ENCODE measurements around the gene HLA-DQB1. TPM values are rescaled to one million over a fixed set of nuclear protein-coding genes. Genes with fewer than 3 reads are reported as not detected.

Gene HLA-DQB1
- total and polyA plus RNA-seq, 2 of the 13 experiments (the other 11 are each of a cell fraction or from before 2014, with no cell fraction given) = not detected

GRCh38 chr6:32669893-32670292 lies 3.4 kb upstream of the HLA-DQB1 start:
- Histone ChIP-seq H3K36me3 (replicated peaks in 1 of 2; ENCODE audit: control insufficient read depth in 1 of 2, insufficient read depth in 2 of 2, low read length in 2 of 2) (no peaks in the 10 kb centered on the region), H4K20me1 (ENCODE audit: insufficient read depth, low read length) (no peaks in the 10 kb centered on the region), H3K27me3 (ENCODE audit: control insufficient read depth in 1 of 2, insufficient read depth in 2 of 2, low read length in 2 of 2) (peaks cover 1 to 10% of the 10 kb centered on the region in 2 experiments; a peak in 3 of 5 replicates), H3K9ac (ENCODE audit: insufficient read depth, low read depth, low read length) (no peak overlapping the region), H2AFZ (ENCODE audit: low read length) (no peak overlapping the region), H3K4me2 (ENCODE audit: low read depth, low read length) (no peak overlapping the region), H3K9me3 (ENCODE audit: low read length) (peaks cover 14% of the 10 kb centered on the region), H3K79me2 (ENCODE audit: insufficient read depth, low read length) (no peaks in the 10 kb centered on the region), H3K4me3 (replicated peaks in 1 of 3; ENCODE audit: insufficient read depth in 1 of 3, low read depth in 2 of 3, low read length in 3 of 3) (no peak overlapping the region), H3K4me1 (ENCODE audit: insufficient read depth, low read length) (no peaks in the 10 kb centered on the region), H3K27ac (ENCODE audit: extremely low read length, insufficient read depth, low read length) (no peak overlapping the region)
- in situ Hi-C loops (cut with HindIII; ENCODE audit: extremely low pct_ligation_motif_present, low pct_unique_long_range_greater_than_20kb) (no loop called here), intact Hi-C loops (cut with micrococcal nuclease; ENCODE audit: unreplicated experiment) (no loop called here)
- no peak for DNase-seq (ENCODE audit: low spot score)
- CTCF ChIA-PET (ENCODE audit: low intra/inter-chr PET ratio, low total read pairs) = no interaction called here
- no TSS peak for BruUV-seq (replicated peaks)
- POLR2A ChIA-PET = no interaction called here
- ATAC-seq = no peak
- no peak for FAIRE-seq
- peak; percentile 72 for TF ChIP-seq MAFF (IDR thresholded peaks at IDR 0.05; ENCODE audit: low read depth, low read length)
- TF ChIP-seq ZNF256 (CRISPR knock-in tag; conservative IDR thresholded peaks at IDR 0.05) = no peak
- no peak for TF ChIP-seq BCLAF1 (IDR thresholded peaks at IDR 0.05)
- TF ChIP-seq PRDM15 (CRISPR knock-in tag; IDR thresholded peaks at IDR 0.05) = no peak
- TF ChIP-seq, protein P1, sequence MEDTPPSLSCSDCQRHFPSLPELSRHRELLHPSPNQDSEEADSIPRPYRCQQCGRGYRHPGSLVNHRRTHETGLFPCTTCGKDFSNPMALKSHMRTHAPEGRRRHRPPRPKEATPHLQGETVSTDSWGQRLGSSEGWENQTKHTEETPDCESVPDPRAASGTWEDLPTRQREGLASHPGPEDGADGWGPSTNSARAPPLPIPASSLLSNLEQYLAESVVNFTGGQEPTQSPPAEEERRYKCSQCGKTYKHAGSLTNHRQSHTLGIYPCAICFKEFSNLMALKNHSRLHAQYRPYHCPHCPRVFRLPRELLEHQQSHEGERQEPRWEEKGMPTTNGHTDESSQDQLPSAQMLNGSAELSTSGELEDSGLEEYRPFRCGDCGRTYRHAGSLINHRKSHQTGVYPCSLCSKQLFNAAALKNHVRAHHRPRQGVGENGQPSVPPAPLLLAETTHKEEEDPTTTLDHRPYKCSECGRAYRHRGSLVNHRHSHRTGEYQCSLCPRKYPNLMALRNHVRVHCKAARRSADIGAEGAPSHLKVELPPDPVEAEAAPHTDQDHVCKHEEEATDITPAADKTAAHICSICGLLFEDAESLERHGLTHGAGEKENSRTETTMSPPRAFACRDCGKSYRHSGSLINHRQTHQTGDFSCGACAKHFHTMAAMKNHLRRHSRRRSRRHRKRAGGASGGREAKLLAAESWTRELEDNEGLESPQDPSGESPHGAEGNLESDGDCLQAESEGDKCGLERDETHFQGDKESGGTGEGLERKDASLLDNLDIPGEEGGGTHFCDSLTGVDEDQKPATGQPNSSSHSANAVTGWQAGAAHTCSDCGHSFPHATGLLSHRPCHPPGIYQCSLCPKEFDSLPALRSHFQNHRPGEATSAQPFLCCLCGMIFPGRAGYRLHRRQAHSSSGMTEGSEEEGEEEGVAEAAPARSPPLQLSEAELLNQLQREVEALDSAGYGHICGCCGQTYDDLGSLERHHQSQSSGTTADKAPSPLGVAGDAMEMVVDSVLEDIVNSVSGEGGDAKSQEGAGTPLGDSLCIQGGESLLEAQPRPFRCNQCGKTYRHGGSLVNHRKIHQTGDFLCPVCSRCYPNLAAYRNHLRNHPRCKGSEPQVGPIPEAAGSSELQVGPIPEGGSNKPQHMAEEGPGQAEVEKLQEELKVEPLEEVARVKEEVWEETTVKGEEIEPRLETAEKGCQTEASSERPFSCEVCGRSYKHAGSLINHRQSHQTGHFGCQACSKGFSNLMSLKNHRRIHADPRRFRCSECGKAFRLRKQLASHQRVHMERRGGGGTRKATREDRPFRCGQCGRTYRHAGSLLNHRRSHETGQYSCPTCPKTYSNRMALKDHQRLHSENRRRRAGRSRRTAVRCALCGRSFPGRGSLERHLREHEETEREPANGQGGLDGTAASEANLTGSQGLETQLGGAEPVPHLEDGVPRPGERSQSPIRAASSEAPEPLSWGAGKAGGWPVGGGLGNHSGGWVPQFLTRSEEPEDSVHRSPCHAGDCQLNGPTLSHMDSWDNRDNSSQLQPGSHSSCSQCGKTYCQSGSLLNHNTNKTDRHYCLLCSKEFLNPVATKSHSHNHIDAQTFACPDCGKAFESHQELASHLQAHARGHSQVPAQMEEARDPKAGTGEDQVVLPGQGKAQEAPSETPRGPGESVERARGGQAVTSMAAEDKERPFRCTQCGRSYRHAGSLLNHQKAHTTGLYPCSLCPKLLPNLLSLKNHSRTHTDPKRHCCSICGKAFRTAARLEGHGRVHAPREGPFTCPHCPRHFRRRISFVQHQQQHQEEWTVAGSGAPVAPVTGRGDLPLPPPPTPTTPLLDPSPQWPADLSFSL (CRISPR knock-in tag; IDR thresholded peaks at IDR 0.05) = no peak
- TF ChIP-seq ZNF761 (CRISPR knock-in tag; conservative IDR thresholded peaks at IDR 0.05) = no peak
- TF ChIP-seq MAFK (conservative IDR thresholded peaks at IDR 0.05 in 1 of 2, IDR thresholded peaks at IDR 0.05 in 1 of 2; ENCODE audit: low read length in 2 of 2) = peak; percentile 68 to 80
- TF ChIP-seq ZNF737 (CRISPR knock-in tag; IDR thresholded peaks at IDR 0.05; ENCODE audit: borderline replicate concordance) = no peak
- no peak for TF ChIP-seq ZC3H13 (CRISPR knock-in tag; IDR thresholded peaks at IDR 0.05)
- TF ChIP-seq NFYB (CRISPR knock-in tag; IDR thresholded peaks at IDR 0.05) = no peak

Measured in HepG2 (cell line).